Thyroid gland (tissue), 4 donors: ENCODE measurements around the gene UGT1A10.

Experiments used
- CTCF ChIP-seq, 6 experiments: fragments of 200-600 bp in 3 of 6; fragments of 450-650 bp in 3 of 6; sonication (generic) in 3 of 6; IDR thresholded peaks; one replicate each; pipeline ENCODE4 v1.5.1; 2016 to 2019; ENCODE audit warnings: antibody characterized with exemption in 6 of 6, mild to moderate bottlenecking in 2 of 6, inconsistent platforms in 1 of 6, moderate library complexity in 1 of 6
- POLR2A ChIP-seq, 2 donors: fragments of 450-650 bp; IDR thresholded peaks; one replicate each; pipeline ENCODE4 v1.6.1; 2017; ENCODE audit warnings: antibody characterized with exemption in 2 of 2, mild to moderate bottlenecking in 2 of 2, moderate library complexity in 1 of 2

DNA sequence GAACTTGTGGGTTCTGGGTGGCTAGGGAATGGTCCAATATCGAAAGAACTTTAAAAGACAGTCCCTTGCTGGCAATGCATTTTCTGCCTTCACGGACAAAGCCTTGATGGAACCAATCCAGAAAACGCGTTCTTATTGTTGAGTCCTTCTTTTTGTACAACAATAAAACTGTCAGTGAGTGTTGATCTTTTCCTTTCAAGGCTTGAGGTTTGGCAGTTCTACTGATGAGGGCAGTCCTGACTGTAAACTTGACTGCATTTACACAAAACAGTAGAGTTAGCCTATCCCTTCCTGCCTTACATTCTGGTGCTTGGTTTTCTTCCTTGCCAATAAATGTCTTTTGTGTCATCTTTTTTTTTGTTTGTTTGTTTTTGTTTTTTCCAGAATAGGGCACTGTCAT, 42.9 kb downstream of the UGT1A10 start:
- TF ChIP-seq CTCF (IDR thresholded peaks at IDR 0.05) (no peak), POLR2A (IDR thresholded peaks at IDR 0.05) (no peak)
